ENCODE measurements around the gene ABL1. TPM values are rescaled to one million over a fixed set of nuclear protein-coding genes. Genes with fewer than 3 reads are reported as not detected.

Gene ABL1
- total RNA-seq, 4 donors from 2014 or later = 58.0 to 105 (median 78.6) TPM

DNA sequence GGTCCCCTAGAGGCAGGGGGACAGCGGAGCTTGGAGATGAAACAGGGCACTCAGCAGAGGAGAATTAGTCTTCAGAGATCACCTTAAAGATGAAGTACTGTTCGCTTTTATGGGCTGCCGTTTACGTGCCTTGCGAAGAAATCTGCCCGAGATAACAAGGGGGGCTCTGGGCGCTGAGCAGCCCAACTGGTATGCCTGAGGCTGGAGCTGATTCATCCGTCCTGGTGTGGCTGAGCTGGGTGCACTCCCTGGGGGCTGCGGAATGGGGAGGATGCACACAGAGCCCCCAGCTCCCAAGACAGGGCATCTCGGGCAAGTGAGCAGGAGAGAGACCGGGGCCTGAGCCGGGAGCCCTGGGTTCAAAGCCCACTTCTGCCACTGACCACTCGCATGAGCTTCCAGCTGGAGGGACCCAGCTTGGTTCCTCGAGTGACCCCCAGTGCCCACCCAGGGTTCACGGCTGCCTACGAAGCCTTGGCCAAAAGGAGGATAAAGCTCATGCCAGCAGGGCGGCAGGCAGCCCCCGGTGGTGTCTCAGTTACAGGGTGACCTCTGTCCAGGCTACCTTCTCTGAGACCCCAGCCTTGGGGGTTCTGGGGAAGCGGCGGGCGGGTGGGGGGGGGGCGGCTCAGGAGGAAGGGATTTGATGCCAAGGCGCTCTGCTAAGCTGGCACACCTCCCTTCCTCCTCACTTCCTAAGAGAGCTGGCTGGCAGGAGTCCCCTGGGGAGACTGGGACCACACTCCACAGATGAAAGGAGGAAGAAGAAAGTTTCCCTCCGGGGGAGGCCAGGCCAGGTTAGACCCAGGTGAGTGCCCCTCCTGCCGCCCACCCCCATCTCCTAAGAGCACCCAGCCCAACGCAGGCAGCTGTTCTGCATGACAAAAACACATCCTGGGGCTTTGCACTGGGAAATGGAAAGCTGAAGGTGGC, 98.3 kb downstream of the ABL1 start:
- WGBS, 2 donors = 18 to 24% methylated on average over 15 to 21 of the region's 26 CpGs
- H3K27me3 ChIP-seq = peaks cover 2 to 91% of the 10 kb centered on the region in 2 donors
- H3K36me3 ChIP-seq = no peaks in the 10 kb centered on the region
- H3K4me3 ChIP-seq = no peak overlapping the region
- TF ChIP-seq EP300 (IDR thresholded peaks at IDR 0.05) = no peak
- no peak for TF ChIP-seq POLR2A (IDR thresholded peaks at IDR 0.05)
- TF ChIP-seq, protein P1, sequence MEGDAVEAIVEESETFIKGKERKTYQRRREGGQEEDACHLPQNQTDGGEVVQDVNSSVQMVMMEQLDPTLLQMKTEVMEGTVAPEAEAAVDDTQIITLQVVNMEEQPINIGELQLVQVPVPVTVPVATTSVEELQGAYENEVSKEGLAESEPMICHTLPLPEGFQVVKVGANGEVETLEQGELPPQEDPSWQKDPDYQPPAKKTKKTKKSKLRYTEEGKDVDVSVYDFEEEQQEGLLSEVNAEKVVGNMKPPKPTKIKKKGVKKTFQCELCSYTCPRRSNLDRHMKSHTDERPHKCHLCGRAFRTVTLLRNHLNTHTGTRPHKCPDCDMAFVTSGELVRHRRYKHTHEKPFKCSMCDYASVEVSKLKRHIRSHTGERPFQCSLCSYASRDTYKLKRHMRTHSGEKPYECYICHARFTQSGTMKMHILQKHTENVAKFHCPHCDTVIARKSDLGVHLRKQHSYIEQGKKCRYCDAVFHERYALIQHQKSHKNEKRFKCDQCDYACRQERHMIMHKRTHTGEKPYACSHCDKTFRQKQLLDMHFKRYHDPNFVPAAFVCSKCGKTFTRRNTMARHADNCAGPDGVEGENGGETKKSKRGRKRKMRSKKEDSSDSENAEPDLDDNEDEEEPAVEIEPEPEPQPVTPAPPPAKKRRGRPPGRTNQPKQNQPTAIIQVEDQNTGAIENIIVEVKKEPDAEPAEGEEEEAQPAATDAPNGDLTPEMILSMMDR (IDR thresholded peaks at IDR 0.05) = no peak
- no peak overlapping the region for H3K27ac ChIP-seq
- no peak for DNase-seq (ENCODE audit: low spot score in 2 of 2)
- H3K4me1 ChIP-seq = peaks cover 0 to 7% (median 2%) of the 10 kb centered on the region in 4 donors
- H3K9me3 ChIP-seq = no peaks in the 10 kb centered on the region

DNA sequence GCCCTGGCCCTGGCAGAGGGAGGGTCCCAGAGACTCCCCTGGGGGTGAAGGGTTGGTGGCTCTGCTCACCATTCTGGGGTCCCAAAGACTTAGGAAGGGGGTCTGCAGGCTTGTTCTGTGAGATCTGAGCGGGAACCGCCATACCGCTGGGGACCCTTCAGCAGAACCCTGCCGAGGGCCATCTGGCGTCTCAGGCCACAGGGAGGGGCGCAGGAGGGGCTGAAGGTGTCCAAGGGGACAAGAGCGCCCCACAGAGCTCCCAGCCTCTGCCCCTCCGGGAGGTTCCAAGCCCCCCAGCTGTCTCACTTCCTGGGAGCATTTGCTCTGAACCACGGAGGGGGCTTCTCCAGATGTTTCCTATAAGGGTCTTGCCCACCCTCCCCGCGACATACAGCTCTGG, 99.2 kb downstream of the ABL1 start:
- Histone ChIP-seq H3K36me3 (no peaks in the 10 kb centered on the region), H3K27ac (no peak overlapping the region), H3K4me3 (no peak overlapping the region), H3K4me1 (peaks cover 0 to 16% (median 7%) of the 10 kb centered on the region in 4 donors), H3K9me3 (no peaks in the 10 kb centered on the region), H3K27me3 (peaks cover 2 to 95% of the 10 kb centered on the region in 2 donors)
- TF ChIP-seq EP300 (IDR thresholded peaks at IDR 0.05) (no peak), POLR2A (IDR thresholded peaks at IDR 0.05) (no peak)
- TF ChIP-seq, protein P1 (IDR thresholded peaks at IDR 0.05) = no peak
- WGBS, 2 donors = 58 to 64% methylated on average over 10 to 11 of the region's 11 CpGs
- DNase-seq (ENCODE audit: low spot score in 2 of 2) = no peak

DNA sequence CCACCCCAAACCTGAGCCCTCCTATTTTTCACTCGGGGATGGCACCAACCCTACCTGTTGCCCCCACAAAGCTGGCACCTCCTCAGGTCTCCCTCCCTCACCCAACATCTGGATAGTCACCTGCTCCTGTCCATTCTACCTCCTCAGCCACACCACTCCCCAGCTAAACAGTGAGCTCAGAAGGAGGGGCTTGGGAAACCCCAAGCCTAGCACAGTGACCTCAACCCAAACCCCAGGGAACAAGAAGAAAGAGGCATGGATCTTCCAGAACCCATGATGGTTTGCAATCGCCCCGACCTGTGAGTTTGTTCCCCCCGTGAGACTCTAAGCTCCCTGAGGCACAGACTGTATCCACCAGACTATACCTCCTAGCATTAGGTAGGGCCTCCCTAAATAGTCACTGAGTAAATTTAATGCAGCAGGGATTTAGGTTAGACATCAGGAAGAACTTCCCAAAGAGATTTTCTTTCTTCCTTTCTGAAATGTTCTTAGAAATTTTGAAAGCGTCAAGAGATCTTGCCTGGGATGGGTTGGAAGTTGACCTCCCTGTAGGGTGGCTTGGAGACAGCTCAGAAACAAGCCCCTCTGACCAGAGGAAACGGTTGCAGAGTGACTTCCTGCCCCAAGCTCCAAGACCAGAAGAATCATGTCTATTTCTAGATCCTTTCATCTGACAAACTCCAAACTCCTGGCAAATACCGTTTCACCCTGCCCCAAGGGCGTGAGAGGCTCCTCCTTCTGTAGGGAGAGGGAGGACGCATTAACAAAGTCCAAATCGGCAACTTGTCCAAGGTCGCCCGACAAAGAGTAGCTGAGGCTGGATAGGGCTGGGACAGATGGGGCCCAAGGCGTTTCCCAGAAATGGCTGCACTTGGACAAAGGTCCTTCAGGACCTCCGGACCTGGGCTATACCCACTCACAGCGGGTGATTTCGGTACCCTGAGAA, 99.9 kb downstream of the ABL1 start:
- Histone ChIP-seq H3K4me1 (peaks cover 0 to 23% (median 12%) of the 10 kb centered on the region in 4 donors), H3K27ac (no peak overlapping the region), H3K27me3 (peaks cover 2 to 93% of the 10 kb centered on the region in 2 donors), H3K4me3 (no peak overlapping the region), H3K9me3 (no peaks in the 10 kb centered on the region), H3K36me3 (no peaks in the 10 kb centered on the region)
- DNase-seq (ENCODE audit: low spot score in 2 of 2) = no peak
- 63 to 65% methylated on average over 16 of the region's 16 CpGs for WGBS, 2 donors
- TF ChIP-seq POLR2A (IDR thresholded peaks at IDR 0.05) (no peak), EP300 (IDR thresholded peaks at IDR 0.05) (no peak)
- TF ChIP-seq, protein P1 (IDR thresholded peaks at IDR 0.05) = no peak

DNA sequence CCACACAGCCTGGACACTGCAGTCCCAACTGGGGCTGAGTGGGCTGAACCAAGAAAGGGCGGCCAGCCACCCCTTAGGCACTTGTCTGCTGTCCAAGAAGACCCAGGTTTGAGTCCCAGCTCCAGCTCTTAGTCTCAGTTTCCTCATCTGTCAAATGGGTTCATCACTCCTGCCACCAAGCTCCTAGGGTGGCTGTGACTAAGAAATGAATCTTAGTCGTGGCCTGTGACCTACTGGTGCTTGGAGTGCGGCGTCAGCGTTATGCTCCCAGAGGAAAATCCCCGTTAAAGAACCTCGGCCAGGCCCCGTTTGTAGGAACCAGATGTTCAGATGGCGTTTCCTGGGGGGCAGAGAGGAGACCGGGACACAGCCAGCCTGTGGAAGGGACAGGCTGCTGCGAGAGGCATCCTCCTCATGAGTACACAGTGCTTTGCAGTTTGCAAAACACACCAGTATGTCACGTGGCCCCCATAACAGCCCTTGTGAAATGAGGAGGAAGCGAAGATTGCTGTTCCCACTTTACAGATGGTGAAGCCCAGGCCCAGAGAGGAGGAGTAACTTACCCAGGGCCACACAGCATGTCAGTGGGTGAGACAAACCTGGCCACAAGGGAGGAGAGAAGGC, 100.7 kb downstream of the ABL1 start:
- peaks cover 2 to 96% of the 10 kb centered on the region in 2 donors for H3K27me3 ChIP-seq
- H3K36me3 ChIP-seq = no peaks in the 10 kb centered on the region
- H3K4me1 ChIP-seq = peaks cover 0 to 31% (median 13%) of the 10 kb centered on the region in 4 donors
- WGBS, 2 donors = 75 to 81% methylated on average over 6 to 13 of the region's 13 CpGs
- DNase-seq (ENCODE audit: low spot score in 2 of 2) = no peak
- no peak overlapping the region for H3K4me3 ChIP-seq
- TF ChIP-seq, protein P1 (IDR thresholded peaks at IDR 0.05) = no peak
- TF ChIP-seq POLR2A (IDR thresholded peaks at IDR 0.05) = no peak
- TF ChIP-seq EP300 (IDR thresholded peaks at IDR 0.05) = no peak
- no peaks in the 10 kb centered on the region for H3K9me3 ChIP-seq
- H3K27ac ChIP-seq = no peak overlapping the region
